WTC11 (cell line): ENCODE data around the gene RBM26. TPM values are rescaled to one million over a fixed set of nuclear protein-coding genes. Genes with fewer than 3 reads are reported as not detected.
A peak's percentile ranks its signal among the peaks of the same experiment; 100 is the strongest.

ENCODE experiments used
- ATAC-seq: fragments of 200-7000 bp; cut with Tn5 transposase; 2 replicates; pipeline ENCODE4 v1.10.0; 2021; ENCODE audit warnings: mild to moderate bottlenecking, moderate library complexity
- CTCF ChIA-PET: fragments of 300-600 bp; sonication (Branson Sonifier 250); formaldehyde crosslinking; loops from one replicate; lab custom pipeline; 2021; ENCODE audit warnings: antibody characterized with exemption; lab: Charles Lee
- POLR2A ChIA-PET: fragments of 350-600 bp; sonication (Branson Sonifier 250); formaldehyde crosslinking; loops from one replicate; lab custom pipeline; 2021; ENCODE audit warnings: antibody characterized with exemption; lab: Charles Lee
- DNase-seq: peaks from one replicate; pipeline ENCODE4 v3.0.0; 2021; ENCODE audit warnings: low spot score
- H3K27ac Mint-ChIP-seq: 2 replicates; pipeline ENCODE4 v1.8.0; 2021; ENCODE audit warnings: mixed read lengths
- H3K27me3 Mint-ChIP-seq: 2 replicates; pipeline ENCODE4 v1.8.0; 2021; ENCODE audit warnings: low read depth, mild to moderate bottlenecking, moderate library complexity, mixed read lengths
- H3K36me3 Mint-ChIP-seq: 2 replicates; pipeline ENCODE4 v1.8.0; 2021; ENCODE audit warnings: mixed read lengths
- H3K4me1 Mint-ChIP-seq: 2 replicates; pipeline ENCODE4 v1.8.0; 2022; ENCODE audit warnings: mixed read lengths
- H3K4me3 Mint-ChIP-seq: 2 replicates; pipeline ENCODE4 v1.8.0; 2021; ENCODE audit warnings: mild to moderate bottlenecking, moderate library complexity, mixed read lengths
- H3K9me3 Mint-ChIP-seq: 2 replicates; pipeline ENCODE4 v1.8.0; 2021; ENCODE audit warnings: mixed read lengths
- AFF4 ChIP-seq: sonication (generic); formaldehyde crosslinking; IDR thresholded peaks from 2 replicates; pipeline ENCODE4 v1.8.1; 2023; ENCODE audit warnings: mild to moderate bottlenecking, missing genetic modification reagents, borderline replicate concordance
- CBFB ChIP-seq: sonication (generic); formaldehyde crosslinking; IDR thresholded peaks from 2 replicates; pipeline ENCODE4 v1.8.1; 2022; ENCODE audit warnings: mild to moderate bottlenecking, low read depth, missing genetic modification reagents
- EMX1 ChIP-seq: fragments of 250-450 bp; sonication (Bioruptor Pico); IDR thresholded peaks from 2 replicates; pipeline ENCODE4 v1.8.0; 2021; ENCODE audit warnings: mild to moderate bottlenecking
- FOXP1 ChIP-seq: sonication (generic); formaldehyde crosslinking; IDR thresholded peaks from 2 replicates; pipeline ENCODE4 v1.8.0; 2022; ENCODE audit warnings: missing genetic modification reagents, mild to moderate bottlenecking, moderate library complexity, borderline replicate concordance
- HMGA2 ChIP-seq: fragments of 250-450 bp; sonication (Bioruptor Pico); IDR thresholded peaks from 2 replicates; pipeline ENCODE4 v1.4.0; 2021; ENCODE audit warnings: mild to moderate bottlenecking, moderate library complexity
- JAZF1 ChIP-seq: fragments of 250-450 bp; sonication (Bioruptor Pico); IDR thresholded peaks from 2 replicates; pipeline ENCODE4 v1.9.0; 2021; ENCODE audit warnings: moderate library complexity, mild to moderate bottlenecking, inconsistent platforms
- JUN ChIP-seq: sonication (generic); formaldehyde crosslinking; IDR thresholded peaks from 2 replicates; pipeline ENCODE4 v1.8.0; 2023; ENCODE audit warnings: mild to moderate bottlenecking, missing genetic modification reagents
- KAT7 ChIP-seq: sonication (generic); formaldehyde crosslinking; IDR thresholded peaks from 2 replicates; pipeline ENCODE4 v1.8.1; 2023; ENCODE audit warnings: missing genetic modification reagents, mild to moderate bottlenecking, borderline replicate concordance
- MLX ChIP-seq: sonication (generic); formaldehyde crosslinking; IDR thresholded peaks from 2 replicates; pipeline ENCODE4 v1.8.1; 2023; ENCODE audit warnings: mild to moderate bottlenecking, missing genetic modification reagents, moderate library complexity
- PREB ChIP-seq: sonication (generic); formaldehyde crosslinking; IDR thresholded peaks from 2 replicates; pipeline ENCODE4 v1.8.1; 2022; ENCODE audit warnings: mild to moderate bottlenecking, missing genetic modification reagents, moderate library complexity, borderline replicate concordance
- TEAD4 ChIP-seq: sonication (generic); formaldehyde crosslinking; IDR thresholded peaks from 2 replicates; pipeline ENCODE4 v1.8.0; 2022; ENCODE audit warnings: mild to moderate bottlenecking, missing genetic modification reagents
- USF1 ChIP-seq: sonication (generic); formaldehyde crosslinking; IDR thresholded peaks from 2 replicates; pipeline ENCODE4 v1.8.0; 2022; ENCODE audit warnings: mild to moderate bottlenecking, missing genetic modification reagents
- USF2 ChIP-seq: sonication (generic); formaldehyde crosslinking; IDR thresholded peaks from 2 replicates; pipeline ENCODE4 v1.8.1; 2023; ENCODE audit warnings: mild to moderate bottlenecking, missing genetic modification reagents, moderate library complexity
- ZNF121 ChIP-seq: sonication (generic); formaldehyde crosslinking; IDR thresholded peaks from 2 replicates; pipeline ENCODE4 v1.8.0; 2023; ENCODE audit warnings: missing genetic modification reagents
- ZNF263 ChIP-seq: sonication (generic); formaldehyde crosslinking; IDR thresholded peaks from 2 replicates; pipeline ENCODE4 v1.8.1; 2022; ENCODE audit warnings: low read depth, mild to moderate bottlenecking, moderate library complexity, missing genetic modification reagents
- ZNF396 ChIP-seq: fragments of 250-450 bp; sonication (Bioruptor Pico); IDR thresholded peaks from 2 replicates; pipeline ENCODE4 v1.8.0; 2021; ENCODE audit warnings: mild to moderate bottlenecking, moderate library complexity, borderline replicate concordance
- ZNF512 ChIP-seq: sonication (generic); formaldehyde crosslinking; IDR thresholded peaks from 2 replicates; pipeline ENCODE4 v1.8.1; 2022; ENCODE audit warnings: missing genetic modification reagents, borderline replicate concordance
- total RNA-seq: library from RNA; stranded (reverse); gene quantifications from 3 replicates; pipeline ENCODE4 v1.2.3, GENCODE V29; 2021

RBM26 gene
- total RNA-seq, 1 experiment from 2014 or later = 64.1 TPM

- no peak for TF ChIP-seq AFF4 (CRISPR knock-in tag)
- no peak for TF ChIP-seq ZNF396 (CRISPR knock-in tag)
- TF ChIP-seq PREB (CRISPR knock-in tag) = no peak
- TF ChIP-seq TEAD4 (CRISPR knock-in tag) = no peak
Measured at GRCh38 chr13:79285159-79285558, 120.9 kb downstream of the RBM26 start (continued).

GRCh38 chr13:79283742-79284141 is 122.3 kb downstream of the RBM26 start:
- Mint-ChIP-seq H3K36me3 (peaks cover 6% of the 10 kb centered on the region; the same call in 1 of the 2 replicates), H3K4me3 (no peak overlapping the region), H3K27ac (peak overlapping the region; percentile 20; the same call in 1 of the 2 replicates), H3K4me1 (peaks cover 36% of the 10 kb centered on the region), H3K9me3 (peaks cover 6% of the 10 kb centered on the region; the same call in 1 of the 2 replicates), H3K27me3 (no peaks in the 10 kb centered on the region)
- DNase-seq (no peak), ATAC-seq (no peak)
- TF ChIP-seq KAT7 (CRISPR knock-in tag) (no peak), ZNF512 (peak; percentile 89)
- POLR2A ChIA-PET = no interaction called here
- CTCF ChIA-PET = no interaction called here

- Mint-ChIP-seq H3K27me3 (no peaks in the 10 kb centered on the region), H3K27ac (peak overlapping the region; percentile 44; the same call in 1 of the 2 replicates), H3K36me3 (peaks cover 6% of the 10 kb centered on the region; the same call in 1 of the 2 replicates), H3K9me3 (peaks cover 6% of the 10 kb centered on the region; the same call in 1 of the 2 replicates)
- ChIA-PET CTCF (no interaction called here), POLR2A (no interaction called here)
- DNase-seq (no peak), ATAC-seq (no peak)
- no peak for TF ChIP-seq FOXP1 (CRISPR knock-in tag)
- no peak for TF ChIP-seq TEAD4 (CRISPR knock-in tag)
- no peak for TF ChIP-seq PREB (CRISPR knock-in tag)
- no peak for TF ChIP-seq USF1 (CRISPR knock-in tag)
- TF ChIP-seq ZNF121 = peak; percentile 45; the same call in 1 of the 2 replicates
- TF ChIP-seq HMGA2 (CRISPR knock-in tag) = no peak
- TF ChIP-seq, all 79 proteins: peak for 1
- peaks cover 28% of the 10 kb centered on the region for H3K4me1 Mint-ChIP-seq
- H3K4me3 Mint-ChIP-seq = no peak overlapping the region
Measured at GRCh38 chr13:79282976-79283375, 123.1 kb downstream of the RBM26 start.

GRCh38 chr13:79282508-79282907 is 123.5 kb downstream of the RBM26 start:
- H3K36me3 Mint-ChIP-seq = peaks cover 7% of the 10 kb centered on the region
- ATAC-seq (no peak), DNase-seq (no peak)
- peaks cover 7% of the 10 kb centered on the region for H3K9me3 Mint-ChIP-seq
- peaks cover 24% of the 10 kb centered on the region for H3K4me1 Mint-ChIP-seq
- H3K27me3 Mint-ChIP-seq = no peaks in the 10 kb centered on the region
- H3K4me3 Mint-ChIP-seq = no peak overlapping the region
- peak overlapping the region; percentile 57 for H3K27ac Mint-ChIP-seq
- POLR2A ChIA-PET = no interaction called here
- CTCF ChIA-PET = no interaction called here
- TF ChIP-seq JUN (CRISPR knock-in tag) (no peak), MLX (CRISPR knock-in tag) (no peak), CBFB (CRISPR knock-in tag) (no peak), EMX1 (CRISPR knock-in tag) (no peak), PREB (CRISPR knock-in tag) (no peak), USF2 (no peak), JAZF1 (no peak), ZNF263 (CRISPR knock-in tag) (no peak), FOXP1 (CRISPR knock-in tag) (no peak)
